Measurements from ENCODE around the gene MAML1. TPM values are rescaled to one million over a fixed set of nuclear protein-coding genes. Genes with fewer than 3 reads are reported as not detected.

MAML1 gene
- total and polyA plus RNA-seq, 2 experiments from 2014 or later: 7.5 to 15.9 TPM

- Histone ChIP-seq H3K36me3 (replicated peaks; ENCODE audit: insufficient read depth, low read depth) (no peaks in the 10 kb centered on the region), H2AFZ (no peak overlapping the region), H3K4me3 (no peak overlapping the region), H3K4me1 (ENCODE audit: insufficient read depth) (peaks cover 10% of the 10 kb centered on the region), H3K9me3 (ENCODE audit: low read depth) (no peaks in the 10 kb centered on the region), H3K27me3 (no peaks in the 10 kb centered on the region), H3K9me2 (replicated peaks; ENCODE audit: insufficient read depth) (no peaks in the 10 kb centered on the region), H3K4me2 (no peak overlapping the region), H3K27ac (no peak overlapping the region), H3K79me2 (no peaks in the 10 kb centered on the region), H4K20me1 (ENCODE audit: insufficient read depth, poor library complexity, severe bottlenecking) (no peaks in the 10 kb centered on the region)
- no peak for DNase-seq (ENCODE audit: low spot score)
- TF ChIP-seq EZH2phosphoT487 (IDR thresholded peaks at IDR 0.05; ENCODE audit: low read depth, severe bottlenecking, unreplicated experiment) (no peak), EZH2 (IDR thresholded peaks at IDR 0.05; ENCODE audit: borderline replicate concordance) (no peak), CTCF (IDR thresholded peaks at IDR 0.05; ENCODE audit: poor library complexity) (no peak)
- 93% methylated on average over 21 of the region's 24 CpGs for WGBS (ENCODE audit: low lambda C conversion rate, missing lambda C conversion rate)
Observed at GRCh38 chr5:179792612-179793467, 60.2 kb downstream of the MAML1 start.

GRCh38 chr5:179793468-179794139 is 61.0 kb downstream of the MAML1 start, which contains the start of gene LTC4S:
Gene LTC4S, plus strand, starts transcription at chr5:179793986. Its CDS starts 95 bp downstream, at chr5:179794081.
- H3K4me2 ChIP-seq: peak within 1 kb of the TSS; percentile 99

GRCh38 chr5:179794171-179794570 is 61.5 kb downstream of the MAML1 start:
- no peak overlapping the region for H3K27ac ChIP-seq
- H3K27me3 ChIP-seq: no peaks in the 10 kb centered on the region
- H4K20me1 ChIP-seq (ENCODE audit: insufficient read depth, poor library complexity, severe bottlenecking): no peaks in the 10 kb centered on the region
- peaks cover 10% of the 10 kb centered on the region for H3K4me1 ChIP-seq (ENCODE audit: insufficient read depth)
- H3K79me2 ChIP-seq: no peaks in the 10 kb centered on the region
- H3K9me3 ChIP-seq (ENCODE audit: low read depth): no peaks in the 10 kb centered on the region
- TF ChIP-seq EZH2 (IDR thresholded peaks at IDR 0.05; ENCODE audit: borderline replicate concordance) (no peak), CTCF (IDR thresholded peaks at IDR 0.05; ENCODE audit: poor library complexity) (no peak), EZH2phosphoT487 (IDR thresholded peaks at IDR 0.05; ENCODE audit: low read depth, severe bottlenecking, unreplicated experiment) (no peak)
- no peak overlapping the region for H3K4me3 ChIP-seq
- WGBS (ENCODE audit: low lambda C conversion rate, missing lambda C conversion rate): 88% methylated on average over 3 of the region's 3 CpGs
- no peak overlapping the region for H2AFZ ChIP-seq
- H3K36me3 ChIP-seq (replicated peaks; ENCODE audit: insufficient read depth, low read depth): no peaks in the 10 kb centered on the region
- no peaks in the 10 kb centered on the region for H3K9me2 ChIP-seq (replicated peaks; ENCODE audit: insufficient read depth)
- DNase-seq (ENCODE audit: low spot score): no peak
- H3K4me2 ChIP-seq: no peak overlapping the region

More at GRCh38 chr5:179793468-179794139, 61.0 kb downstream of the MAML1 start, which contains the start of gene LTC4S:
- no peak for TF ChIP-seq CTCF (IDR thresholded peaks at IDR 0.05; ENCODE audit: poor library complexity)
- no peak for TF ChIP-seq EZH2 (IDR thresholded peaks at IDR 0.05; ENCODE audit: borderline replicate concordance)
- TF ChIP-seq EZH2phosphoT487 (IDR thresholded peaks at IDR 0.05; ENCODE audit: low read depth, severe bottlenecking, unreplicated experiment): no peak
- Histone ChIP-seq H4K20me1 (ENCODE audit: insufficient read depth, poor library complexity, severe bottlenecking) (no peaks in the 10 kb centered on the region), H2AFZ (no peak within 1 kb of the TSS), H3K9me2 (replicated peaks; ENCODE audit: insufficient read depth) (no peaks in the 10 kb centered on the region), H3K4me3 (no peak within 1 kb of the TSS), H3K27me3 (no peaks in the 10 kb centered on the region), H3K27ac (no peak within 1 kb of the TSS), H3K9me3 (ENCODE audit: low read depth) (no peaks in the 10 kb centered on the region), H3K4me1 (ENCODE audit: insufficient read depth) (peaks cover 10% of the 10 kb centered on the region), H3K36me3 (replicated peaks; ENCODE audit: insufficient read depth, low read depth) (no peaks in the 10 kb centered on the region), H3K79me2 (no peaks in the 10 kb centered on the region)
- 84% methylated on average over 19 of the region's 19 CpGs for WGBS (ENCODE audit: low lambda C conversion rate, missing lambda C conversion rate)
- DNase-seq (ENCODE audit: low spot score): no peak

All from hepatocyte (in vitro differentiated cells).